ENCODE data around the gene CDH3. TPM values are rescaled to one million over a fixed set of nuclear protein-coding genes. Genes with fewer than 3 reads are reported as not detected.

Gene CDH3
- total RNA-seq, 2 experiments from 2014 or later: 0.22 to 0.74 TPM

DNA sequence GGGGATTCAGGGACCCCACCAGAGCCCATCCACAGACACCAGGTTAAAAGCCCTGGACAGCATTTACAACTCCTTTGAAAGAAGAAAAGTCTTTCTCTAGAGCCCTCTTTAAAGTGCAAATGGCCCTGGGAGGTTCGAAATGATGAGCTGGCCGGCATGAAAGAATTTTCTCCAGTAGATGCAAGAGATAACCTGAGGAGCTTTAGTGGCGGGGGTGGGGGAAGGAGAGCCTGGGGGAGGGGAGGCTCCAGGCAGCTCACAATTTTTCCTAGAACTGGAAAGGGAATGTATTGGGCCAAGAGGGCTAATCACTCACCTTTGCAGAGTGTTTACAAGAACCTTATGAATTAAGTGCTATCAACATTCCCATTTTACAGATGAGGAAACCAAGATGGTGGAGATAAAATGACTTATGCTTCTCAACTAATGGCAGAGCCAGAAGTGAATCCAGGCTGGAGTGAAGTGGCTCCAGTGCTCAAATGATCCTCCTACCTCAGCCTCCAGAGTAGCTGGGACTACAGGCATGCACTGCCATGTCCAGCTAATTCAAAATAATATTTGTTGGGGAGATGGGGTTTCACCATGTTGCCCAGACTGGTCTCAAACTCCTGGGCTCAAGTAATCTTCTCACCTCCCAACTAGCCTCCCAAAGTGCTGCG, 87.8 kb downstream of the CDH3 start:
- ChIA-PET CTCF (interaction anchor here (0.6 kb wide), 1 partner anchor 15 kb away, joined by 3 read pairs; no protein-coding TSS in a partner anchor), POLR2A (no interaction called here)
- H3K27ac Mint-ChIP-seq: no peak overlapping the region
- intact Hi-C loops (cut with DNase I, micrococcal nuclease): no loop called here
- H3K4me1 Mint-ChIP-seq (ENCODE audit: low read depth): peaks cover 4% of the 10 kb centered on the region
- H3K9me3 Mint-ChIP-seq: no peaks in the 10 kb centered on the region
- Histone ChIP-seq H3K36me3 (ENCODE audit: insufficient read depth, low read length) (no peaks in the 10 kb centered on the region), H3K27me3 (ENCODE audit: control insufficient read depth in 1 of 2, insufficient read depth in 2 of 2, low read length in 2 of 2) (peaks cover 21 to 33% of the 10 kb centered on the region in 2 experiments), H3K9me3 (ENCODE audit: control insufficient read depth in 1 of 2, insufficient read depth in 1 of 2, low read length in 2 of 2) (peaks cover 0 to 12% of the 10 kb centered on the region in 2 experiments), H3K4me1 (ENCODE audit: insufficient read depth, low read length) (peaks cover 9% of the 10 kb centered on the region), H3K4me3 (ENCODE audit: low read length) (no peak overlapping the region), H3K27ac (ENCODE audit: low read depth in 1 of 2, low read length in 2 of 2) (no peak overlapping the region)
- H3K36me3 Mint-ChIP-seq (ENCODE audit: low read depth): no peaks in the 10 kb centered on the region
- DNase-seq (no peak), ATAC-seq (ENCODE audit: poor library complexity) (no peak)
- H3K4me3 Mint-ChIP-seq: no peak overlapping the region
- peaks cover 54% of the 10 kb centered on the region for H3K27me3 Mint-ChIP-seq
- TF ChIP-seq CTCF (IDR thresholded peaks at IDR 0.05): no peak

DNA sequence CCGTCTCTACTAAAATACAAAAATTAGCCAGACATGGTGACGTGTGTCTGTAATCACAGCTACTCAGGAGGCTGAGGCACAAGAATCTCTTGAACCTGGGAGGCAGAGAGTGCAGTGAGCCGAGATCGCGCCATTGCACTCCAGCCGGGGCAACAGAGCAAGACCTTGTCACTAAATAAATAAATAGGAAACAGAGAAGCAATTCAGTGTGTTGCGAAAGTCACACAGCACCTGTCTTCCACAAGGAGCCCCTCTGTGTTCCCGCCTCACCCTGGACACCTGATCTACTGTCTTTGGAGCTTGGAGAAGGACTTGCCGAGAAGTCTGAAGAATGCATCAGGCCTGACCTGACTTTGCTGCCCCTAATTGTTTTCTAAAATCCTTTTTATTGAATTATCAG, 88.5 kb downstream of the CDH3 start:
- no peak overlapping the region for H3K4me3 ChIP-seq (ENCODE audit: low read length)
- ChIA-PET CTCF (no interaction called here), POLR2A (no interaction called here)
- Mint-ChIP-seq H3K27ac (no peak overlapping the region), H3K27me3 (peaks cover 56% of the 10 kb centered on the region), H3K36me3 (ENCODE audit: low read depth) (no peaks in the 10 kb centered on the region), H3K4me1 (ENCODE audit: low read depth) (peaks cover 4% of the 10 kb centered on the region), H3K9me3 (no peaks in the 10 kb centered on the region), H3K4me3 (no peak overlapping the region)
- no peaks in the 10 kb centered on the region for H3K36me3 ChIP-seq (ENCODE audit: insufficient read depth, low read length)
- no peak for TF ChIP-seq CTCF (IDR thresholded peaks at IDR 0.05)
- H3K9me3 ChIP-seq (ENCODE audit: control insufficient read depth in 1 of 2, insufficient read depth in 1 of 2, low read length in 2 of 2): peaks cover 0 to 17% of the 10 kb centered on the region in 2 experiments
- ATAC-seq (ENCODE audit: poor library complexity) (no peak), DNase-seq (no peak)
- peaks cover 26 to 40% of the 10 kb centered on the region in 2 experiments for H3K27me3 ChIP-seq (ENCODE audit: control insufficient read depth in 1 of 2, insufficient read depth in 2 of 2, low read length in 2 of 2)
- H3K27ac ChIP-seq (ENCODE audit: low read depth in 1 of 2, low read length in 2 of 2): no peak overlapping the region
- H3K4me1 ChIP-seq (ENCODE audit: insufficient read depth, low read length): peaks cover 13% of the 10 kb centered on the region
- intact Hi-C loops (cut with DNase I, micrococcal nuclease): no loop called here

DNA sequence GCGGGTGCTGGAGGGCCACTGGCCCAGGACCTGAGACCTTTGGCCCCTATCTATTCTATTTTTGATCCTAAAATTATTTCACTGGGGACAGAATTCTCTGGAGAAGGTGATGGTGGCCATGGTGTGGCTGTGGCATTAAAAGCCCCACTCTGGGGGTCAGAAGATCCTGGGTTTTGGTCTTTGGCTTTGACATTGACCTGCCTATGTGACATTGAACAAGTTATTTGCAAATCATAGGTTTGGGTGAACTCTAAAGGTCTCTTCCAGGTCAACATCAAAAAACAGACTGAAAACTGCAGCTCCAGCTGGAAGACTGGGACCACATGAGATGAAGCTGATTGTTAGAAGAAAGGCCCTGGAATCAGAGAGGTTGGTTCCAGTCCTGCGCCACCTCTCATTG, 89.7 kb downstream of the CDH3 start:
- H3K4me3 ChIP-seq (ENCODE audit: low read length): no peak overlapping the region
- no peak for DNase-seq
- CTCF ChIA-PET: no interaction called here
- H3K27ac ChIP-seq (ENCODE audit: low read depth in 1 of 2, low read length in 2 of 2): no peak overlapping the region
- Mint-ChIP-seq H3K27me3 (peaks cover 52% of the 10 kb centered on the region), H3K27ac (no peak overlapping the region), H3K9me3 (no peaks in the 10 kb centered on the region), H3K36me3 (ENCODE audit: low read depth) (no peaks in the 10 kb centered on the region), H3K4me3 (no peak overlapping the region), H3K4me1 (ENCODE audit: low read depth) (peaks cover 4% of the 10 kb centered on the region)
- peaks cover 29 to 41% of the 10 kb centered on the region in 2 experiments for H3K27me3 ChIP-seq (ENCODE audit: control insufficient read depth in 1 of 2, insufficient read depth in 2 of 2, low read length in 2 of 2)
- TF ChIP-seq CTCF (IDR thresholded peaks at IDR 0.05): no peak
- no peaks in the 10 kb centered on the region for H3K36me3 ChIP-seq (ENCODE audit: insufficient read depth, low read length)
- no peak for ATAC-seq (ENCODE audit: poor library complexity)
- POLR2A ChIA-PET: no interaction called here
- H3K4me1 ChIP-seq (ENCODE audit: insufficient read depth, low read length): peaks cover 13% of the 10 kb centered on the region
- peaks cover 0 to 17% of the 10 kb centered on the region in 2 experiments for H3K9me3 ChIP-seq (ENCODE audit: control insufficient read depth in 1 of 2, insufficient read depth in 1 of 2, low read length in 2 of 2)
- intact Hi-C loops (cut with DNase I, micrococcal nuclease): no loop called here

Data from CD4-positive, alpha-beta T cell (primary cell).